ENCODE data around the gene RPS21. TPM values are rescaled to one million over a fixed set of nuclear protein-coding genes. Genes with fewer than 3 reads are reported as not detected.
A peak's percentile ranks its signal among the peaks of the same experiment; 100 is the strongest.

The RPS21 gene
- total and polyA plus RNA-seq, 10 of the 15 experiments (the other 5 are each of a cell fraction or from before 2014, with no cell fraction given), result 1,474 to 4,987 (median 2,439) TPM

GRCh38 chr20:62339647-62340062 is 47.2 kb upstream of the RPS21 start (continued):
- no peak for TF ChIP-seq CEBPZ (IDR thresholded peaks at IDR 0.05; ENCODE audit: low read depth, low read length)

GRCh38 chr20:62342910-62343309 is 44.0 kb upstream of the RPS21 start:
- ChIA-PET SMC1A (ENCODE audit: uncharacterized antibody, unreplicated experiment) (interaction anchor here (0.8 kb wide), 1 partner anchor 216 kb away, joined by 3 read pairs; no protein-coding TSS in a partner anchor), CTCF (interaction anchor here (0.9 kb wide), 1 partner anchor 39 kb away, joined by 3 read pairs; no protein-coding TSS in a partner anchor), RAD21 (ENCODE audit: unreplicated experiment) (no interaction called here), POLR2A (no interaction called here)
- FAIRE-seq, result no peak
- H3K27me3 ChIP-seq (replicated peaks in 1 of 2; ENCODE audit: control insufficient read depth in 2 of 2, insufficient read depth in 2 of 2, low read length in 1 of 2), result no peaks in the 10 kb centered on the region
- H3K9me3 ChIP-seq (replicated peaks; ENCODE audit: control insufficient read depth, insufficient read depth, low read length), result peaks cover 3% of the 10 kb centered on the region
- in situ Hi-C loops (cut with MboI) (no loop called here), intact Hi-C loops (cut with micrococcal nuclease; ENCODE audit: unreplicated experiment) (loop anchor here (5.0 kb wide), 1 partner anchor 39 kb away; no protein-coding TSS in a partner anchor)
- no TSS peak for BruUV-seq (replicated peaks)
- no peak for TF ChIP-seq SUZ12 (IDR thresholded peaks at IDR 0.05; ENCODE audit: unreplicated experiment)
- no peak for TF ChIP-seq KDM1A (IDR thresholded peaks at IDR 0.05; ENCODE audit: borderline replicate concordance)
- peak; percentile 55; the same call in 1 of the 2 replicates for TF ChIP-seq ZBTB40 (IDR thresholded peaks at IDR 0.05; ENCODE audit: borderline replicate concordance)
- TF ChIP-seq ZBTB33 (IDR thresholded peaks at IDR 0.05), result no peak
- no peak for TF ChIP-seq FOXK2 (IDR thresholded peaks at IDR 0.05)
- TF ChIP-seq ATF7 (IDR thresholded peaks at IDR 0.05; ENCODE audit: low read depth), result no peak
- no peak overlapping the region for H3K4me2 ChIP-seq (ENCODE audit: control insufficient read depth, insufficient read depth)
- no peak overlapping the region for H2AFZ ChIP-seq (ENCODE audit: control insufficient read depth, low read depth, low read length)
- H3K4me3 ChIP-seq, result no peak overlapping the region
- 89% methylated on average over 10 of the region's 10 CpGs for WGBS (ENCODE audit: insufficient coverage, insufficient replicate concordance, low lambda C conversion rate, missing lambda C conversion rate)
- H3K9ac ChIP-seq (ENCODE audit: control insufficient read depth, insufficient read depth, low read length), result no peak overlapping the region
- no peak overlapping the region for H3K27ac ChIP-seq (ENCODE audit: control insufficient read depth, insufficient read depth)
- H3K79me2 ChIP-seq (ENCODE audit: control insufficient read depth, insufficient read depth, low read length), result no peaks in the 10 kb centered on the region
- H4K20me1 ChIP-seq (ENCODE audit: control insufficient read depth, insufficient read depth), result no peaks in the 10 kb centered on the region
- H3K4me1 ChIP-seq (ENCODE audit: control insufficient read depth, insufficient read depth, low read length), result peaks cover 20% of the 10 kb centered on the region
- DNase-seq (ENCODE audit: low read depth, low spot score), result no peak
- ATAC-seq, result no peak
- no peaks in the 10 kb centered on the region for H3K36me3 ChIP-seq (ENCODE audit: control insufficient read depth in 2 of 2, insufficient read depth in 2 of 2, low read length in 1 of 2)
